Astrocyte of the spinal cord (primary cell): ENCODE measurements around the gene ATP2B2.

Experiments used
- DNase-seq: peaks from one replicate; pipeline ENCODE4 v3.0.0; 2011; ENCODE audit warnings: low read depth, low spot score
- H3K4me3 ChIP-seq: 2 replicates; pipeline ENCODE4 v1.5.1; 2011; ENCODE audit warnings: low read depth, mild to moderate bottlenecking, low read length, moderate library complexity
- in situ Hi-C: cut with HindIII; loops from 2 replicates; pipeline ENCODE4 v1.10.0; 2017; ENCODE audit warnings: low sequenced_read_pairs
- TF ChIP-seq, protein P1 (sequence below): IDR thresholded peaks from 2 replicates; pipeline ENCODE4 v1.5.1; 2012; ENCODE audit warnings: low read depth, mild to moderate bottlenecking, low read length, inconsistent platforms

Gene ATP2B2

DNA sequence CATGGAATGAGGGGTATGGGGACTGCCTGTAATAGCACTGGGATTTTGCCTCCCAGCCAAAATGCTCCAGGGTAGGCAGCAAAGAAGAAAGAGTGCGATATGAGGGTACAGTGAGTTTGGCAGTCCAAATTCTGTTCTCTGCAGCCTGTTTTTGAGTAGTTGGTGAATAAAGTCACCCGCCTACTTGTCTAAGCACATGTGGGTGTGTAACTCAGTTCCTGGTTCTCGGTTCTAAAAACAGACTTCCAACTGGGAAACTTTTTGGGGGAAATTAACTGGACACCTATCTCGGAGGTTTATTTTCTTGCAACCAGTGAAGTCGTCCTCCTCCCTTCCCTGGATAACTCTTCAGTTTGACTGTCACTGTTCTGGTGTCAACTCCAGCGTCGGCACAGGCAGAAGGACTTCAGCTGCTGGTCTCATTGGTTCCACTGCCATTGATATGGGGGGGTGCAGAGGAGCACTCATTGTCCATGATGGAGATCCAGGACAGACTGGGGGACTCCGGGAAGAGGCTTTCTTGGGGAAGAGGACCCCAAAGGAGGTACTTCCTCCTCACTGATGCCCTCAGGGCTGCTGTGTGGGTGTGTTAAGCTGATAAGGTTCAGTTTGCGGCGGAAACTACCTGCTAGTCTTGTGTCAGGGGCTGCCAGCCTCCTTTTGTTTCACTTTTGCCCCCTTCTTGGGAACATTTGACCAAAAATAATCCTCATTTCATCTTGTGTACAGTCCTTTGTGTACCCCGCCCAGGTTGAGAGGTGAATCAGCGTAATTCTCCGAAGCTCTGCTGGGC is 225.8 kb downstream of the ATP2B2 start:
- DNase-seq, result no peak
- TF ChIP-seq, protein P1, sequence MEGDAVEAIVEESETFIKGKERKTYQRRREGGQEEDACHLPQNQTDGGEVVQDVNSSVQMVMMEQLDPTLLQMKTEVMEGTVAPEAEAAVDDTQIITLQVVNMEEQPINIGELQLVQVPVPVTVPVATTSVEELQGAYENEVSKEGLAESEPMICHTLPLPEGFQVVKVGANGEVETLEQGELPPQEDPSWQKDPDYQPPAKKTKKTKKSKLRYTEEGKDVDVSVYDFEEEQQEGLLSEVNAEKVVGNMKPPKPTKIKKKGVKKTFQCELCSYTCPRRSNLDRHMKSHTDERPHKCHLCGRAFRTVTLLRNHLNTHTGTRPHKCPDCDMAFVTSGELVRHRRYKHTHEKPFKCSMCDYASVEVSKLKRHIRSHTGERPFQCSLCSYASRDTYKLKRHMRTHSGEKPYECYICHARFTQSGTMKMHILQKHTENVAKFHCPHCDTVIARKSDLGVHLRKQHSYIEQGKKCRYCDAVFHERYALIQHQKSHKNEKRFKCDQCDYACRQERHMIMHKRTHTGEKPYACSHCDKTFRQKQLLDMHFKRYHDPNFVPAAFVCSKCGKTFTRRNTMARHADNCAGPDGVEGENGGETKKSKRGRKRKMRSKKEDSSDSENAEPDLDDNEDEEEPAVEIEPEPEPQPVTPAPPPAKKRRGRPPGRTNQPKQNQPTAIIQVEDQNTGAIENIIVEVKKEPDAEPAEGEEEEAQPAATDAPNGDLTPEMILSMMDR, result no peak
- no peak overlapping the region for H3K4me3 ChIP-seq
- in situ Hi-C loops, result no loop called here

DNA sequence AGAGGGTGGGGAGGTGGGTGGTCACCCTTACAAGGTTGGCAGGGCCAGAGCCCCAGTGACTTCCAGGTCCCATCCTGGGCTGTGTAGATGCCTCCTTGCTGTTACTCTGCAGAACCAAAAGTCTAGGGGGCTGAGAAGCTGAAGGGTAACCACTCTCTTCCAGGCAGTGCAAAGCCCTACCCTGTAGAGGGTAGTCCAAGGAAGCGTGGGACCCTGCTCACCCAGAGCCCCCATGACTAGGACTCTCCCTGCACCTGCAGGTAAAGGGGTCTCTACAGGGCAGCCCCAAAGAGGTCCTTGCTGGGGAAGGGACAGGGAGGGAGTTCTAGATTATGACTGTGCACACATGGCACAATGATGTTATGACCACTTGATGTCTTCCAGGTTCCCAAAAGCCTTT is 226.9 kb downstream of the ATP2B2 start:
- H3K4me3 ChIP-seq, result no peak overlapping the region
- in situ Hi-C loops, result no loop called here
- TF ChIP-seq, protein P1, result no peak
- DNase-seq, result no peak

DNA sequence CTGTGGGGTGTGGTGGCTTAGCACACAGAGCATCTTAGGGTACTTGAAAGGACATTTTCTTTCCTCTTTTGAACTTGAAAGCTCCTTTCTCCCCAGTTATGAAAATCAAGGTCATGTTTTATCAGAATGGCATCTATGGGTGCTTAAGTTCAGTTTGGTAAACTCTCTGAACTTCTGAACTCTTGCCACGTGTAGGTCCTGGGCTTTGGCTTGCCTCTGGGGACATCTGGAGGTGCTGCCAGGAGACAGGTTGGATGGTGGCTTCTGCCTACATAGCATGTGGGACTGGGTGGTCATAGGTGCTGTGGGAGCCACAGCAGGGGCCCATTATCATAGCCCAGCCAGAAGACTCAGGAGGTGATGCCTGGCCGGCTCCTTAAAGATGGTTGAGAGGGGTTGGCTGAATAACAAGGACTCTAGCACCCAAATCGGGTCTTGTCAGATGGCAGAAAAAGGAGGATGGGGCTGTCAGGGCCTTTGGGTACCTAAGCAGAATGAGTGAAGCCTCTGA is 228.2 kb downstream of the ATP2B2 start:
- no peak for DNase-seq
- H3K4me3 ChIP-seq, result no peak overlapping the region
- in situ Hi-C loops, result no loop called here
- TF ChIP-seq, protein P1, result no peak

DNA sequence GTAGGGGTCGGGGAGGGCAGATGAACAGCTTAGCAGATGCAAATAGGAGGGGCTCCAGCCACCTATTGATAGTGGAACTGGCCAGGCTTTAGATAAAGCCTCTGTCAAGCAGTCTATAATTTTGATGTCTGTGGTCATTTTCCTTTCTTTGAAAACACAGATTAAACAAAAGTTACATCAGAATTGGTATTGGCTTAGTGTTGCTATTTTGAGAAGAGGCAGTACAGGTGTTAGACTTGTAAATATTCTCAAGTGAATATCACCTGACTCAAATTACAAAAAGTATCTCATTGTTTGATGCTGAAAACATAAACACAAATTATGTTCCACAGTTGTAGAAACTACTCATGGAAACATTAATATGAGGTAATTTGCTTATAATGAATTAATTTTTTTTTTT is 230.8 kb downstream of the ATP2B2 start:
- in situ Hi-C loops, result no loop called here
- TF ChIP-seq, protein P1, result no peak
- DNase-seq, result no peak
- no peak overlapping the region for H3K4me3 ChIP-seq
